Mesothelial cell of epicardium (in vitro differentiated cells): ENCODE measurements around the gene PRLR. TPM values are rescaled to one million over a fixed set of nuclear protein-coding genes. Genes with fewer than 3 reads are reported as not detected.

Experiments
- DNase-seq, 2 experiments: peaks; one replicate each; pipeline ENCODE4 v3.0.0; 2021; ENCODE audit warnings: low spot score in 2 of 2; ENCODE audit not compliant: unreplicated experiment in 2 of 2
- H3K27ac Mint-ChIP-seq: 2 replicates; pipeline ENCODE4 v1.8.0; 2021; ENCODE audit warnings: mixed read lengths
- H3K27me3 Mint-ChIP-seq: 2 replicates; pipeline ENCODE4 v1.8.0; 2021; ENCODE audit warnings: low read depth, mixed read lengths
- H3K36me3 Mint-ChIP-seq: 2 replicates; pipeline ENCODE4 v1.8.0; 2021; ENCODE audit warnings: mixed read lengths
- H3K4me1 Mint-ChIP-seq: 2 replicates; pipeline ENCODE4 v1.8.0; 2021; ENCODE audit warnings: mixed read lengths
- H3K4me3 Mint-ChIP-seq: 2 replicates; pipeline ENCODE4 v1.8.0; 2021; ENCODE audit warnings: mild to moderate bottlenecking, moderate library complexity, mixed read lengths
- H3K9me3 Mint-ChIP-seq: 2 replicates; pipeline ENCODE4 v1.8.0; 2021; ENCODE audit warnings: mixed read lengths
- CTCF ChIP-seq: fragments of 200-600 bp; sonication (generic); IDR thresholded peaks from one replicate; pipeline ENCODE4 v1.5.0; 2021; ENCODE audit warnings: antibody characterized with exemption; ENCODE audit not compliant: unreplicated experiment
- total RNA-seq: library from RNA; stranded (reverse); gene quantifications from 3 replicates; pipeline ENCODE4 v1.2.1, GENCODE V29; 2021

The PRLR gene
- total RNA-seq, result 1.2 to 2.1 TPM (median 1.7 TPM) in 3 replicates

- peak within 1 kb of the TSS; percentile 26 for H3K27ac Mint-ChIP-seq
- TF ChIP-seq CTCF, result no peak
- H3K27me3 Mint-ChIP-seq, result peaks cover 8% of the 10 kb centered on the region
- DNase-seq, result peak in 1 of 2 experiments; percentile 44
- peak within 1 kb of the TSS; percentile 82 for H3K4me3 Mint-ChIP-seq
- peaks cover 14% of the 10 kb centered on the region for H3K4me1 Mint-ChIP-seq
- H3K9me3 Mint-ChIP-seq, result no peaks in the 10 kb centered on the region
- H3K36me3 Mint-ChIP-seq, result no peaks in the 10 kb centered on the region
Observed at GRCh38 chr5:35230038-35230611, at the start of gene PRLR. Gene PRLR (minus strand): TSS chr5:35230487. CDS start chr5:35089620, 140,867 bp downstream.

- no peak for DNase-seq
- TF ChIP-seq CTCF, result no peak
- H3K27ac Mint-ChIP-seq, result no peak overlapping the region
- H3K27me3 Mint-ChIP-seq, result no peaks in the 10 kb centered on the region
- peaks cover 29% of the 10 kb centered on the region for H3K9me3 Mint-ChIP-seq
- H3K4me1 Mint-ChIP-seq, result no peaks in the 10 kb centered on the region
- H3K36me3 Mint-ChIP-seq, result no peaks in the 10 kb centered on the region
- no peak overlapping the region for H3K4me3 Mint-ChIP-seq
Observed at GRCh38 chr5:35274839-35275509, 44.7 kb upstream of the PRLR start.

GRCh38 chr5:35269006-35269405 lies 38.7 kb upstream of the PRLR start:
- no peaks in the 10 kb centered on the region for H3K27me3 Mint-ChIP-seq
- H3K4me1 Mint-ChIP-seq, result no peaks in the 10 kb centered on the region
- H3K27ac Mint-ChIP-seq, result no peak overlapping the region
- H3K36me3 Mint-ChIP-seq, result no peaks in the 10 kb centered on the region
- H3K4me3 Mint-ChIP-seq, result no peak overlapping the region
- no peak for TF ChIP-seq CTCF
- no peak for DNase-seq
- no peaks in the 10 kb centered on the region for H3K9me3 Mint-ChIP-seq

- Mint-ChIP-seq H3K4me3 (no peak overlapping the region), H3K27ac (no peak overlapping the region), H3K27me3 (no peaks in the 10 kb centered on the region), H3K9me3 (peaks cover 6% of the 10 kb centered on the region), H3K4me1 (peaks cover 2% of the 10 kb centered on the region), H3K36me3 (no peaks in the 10 kb centered on the region)
- TF ChIP-seq CTCF, result no peak
- no peak for DNase-seq
Observed at GRCh38 chr5:35266276-35266675, 36.0 kb upstream of the PRLR start.

GRCh38 chr5:35264509-35264908 lies 34.2 kb upstream of the PRLR start:
- Mint-ChIP-seq H3K4me1 (peaks cover 2% of the 10 kb centered on the region), H3K27me3 (peaks cover 2% of the 10 kb centered on the region), H3K27ac (no peak overlapping the region), H3K9me3 (peaks cover 13% of the 10 kb centered on the region), H3K4me3 (no peak overlapping the region), H3K36me3 (no peaks in the 10 kb centered on the region)
- no peak for DNase-seq
- TF ChIP-seq CTCF, result no peak
